Measurements from ENCODE around the gene PHF20.
"Not testable (repeated sequence)": the region's sequence is repeated elsewhere in the genome, so short reads cannot be mapped to it uniquely, and the experiment has no call there.

PHF20 gene

DNA sequence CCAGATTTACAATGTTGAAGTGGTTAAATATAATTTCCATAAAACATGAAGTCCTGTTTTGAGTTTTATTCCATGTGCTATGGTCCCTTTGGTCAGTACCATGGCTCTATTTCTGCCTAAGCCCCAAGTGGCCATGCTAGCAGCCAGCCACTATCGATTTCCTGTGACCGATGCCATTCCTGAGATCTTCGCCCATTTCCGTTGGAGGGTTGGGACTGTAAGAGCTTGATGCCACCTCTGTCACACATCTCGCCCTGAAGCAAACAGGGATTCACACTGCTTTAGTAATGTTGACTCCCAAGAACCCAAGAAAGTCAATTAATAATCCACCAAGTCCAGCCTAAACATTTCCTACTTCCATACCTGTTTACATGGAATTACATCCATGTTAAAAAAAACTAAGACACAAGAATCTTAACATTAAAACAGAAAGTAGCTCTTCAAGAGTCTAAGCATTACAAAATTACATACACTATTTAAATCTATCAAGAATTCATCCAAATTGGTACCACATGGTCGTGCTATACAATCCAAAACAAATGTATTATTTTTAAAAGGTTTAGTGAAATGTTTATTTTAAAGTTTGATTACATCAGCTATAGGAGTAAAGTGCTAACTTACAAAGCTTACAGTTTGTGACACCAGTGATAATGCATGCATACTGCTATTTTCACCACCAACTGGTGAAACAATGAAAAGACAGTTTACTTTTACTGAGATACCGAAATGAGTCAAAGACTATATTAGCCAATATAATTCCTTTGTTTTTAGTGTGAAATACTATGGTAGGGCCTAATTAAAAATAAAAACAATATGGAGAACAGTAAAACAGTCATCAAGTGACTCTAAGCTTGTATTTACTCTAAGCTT is 32.3 kb upstream of the PHF20 start:
- no peak for DNase-seq

DNA sequence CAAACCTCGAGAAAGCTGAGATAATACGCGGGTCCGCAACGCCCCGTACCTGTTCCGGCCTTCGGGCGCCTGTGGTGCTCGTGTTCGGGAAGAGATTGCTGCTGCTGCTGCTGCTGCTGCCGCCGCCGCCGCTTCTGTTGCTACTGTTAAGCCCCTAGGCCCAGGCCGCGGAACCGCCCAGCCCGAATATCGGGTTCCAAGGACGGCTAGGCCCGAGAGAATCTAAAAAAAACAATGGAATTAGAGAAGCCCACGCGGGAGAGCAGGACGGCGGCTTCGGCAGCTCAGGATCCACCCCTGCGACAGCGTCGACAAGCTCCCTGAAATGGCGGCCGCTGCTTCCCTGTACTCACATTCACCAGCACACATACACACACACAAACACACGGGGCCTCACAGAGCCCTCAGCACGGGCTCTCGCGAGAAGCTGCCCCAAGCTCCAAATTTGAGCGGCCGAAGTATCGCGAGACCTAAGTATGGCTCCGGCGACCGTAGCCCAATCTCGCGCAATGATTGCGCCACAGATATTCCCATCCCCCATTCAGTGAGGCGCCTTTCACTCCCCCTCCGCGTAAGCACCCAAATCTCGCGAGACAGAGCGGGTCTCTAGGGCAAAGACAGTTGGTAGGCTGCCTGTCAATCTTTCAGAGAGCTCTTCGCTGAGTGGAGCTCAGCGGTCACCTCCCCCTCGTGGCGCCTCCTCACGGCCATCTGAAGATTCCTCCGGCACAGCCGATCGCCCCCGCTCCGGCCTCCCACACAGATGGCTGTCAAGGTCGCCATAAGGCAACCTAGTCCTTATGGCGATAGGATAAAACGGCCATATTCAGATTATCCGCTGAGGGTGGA is 29.7 kb upstream of the PHF20 start, which contains the start of gene RBM39:
Gene RBM39, minus strand, starts transcription at position 369 of the 849 bp plus-strand sequence. CDS start 1,386 bp downstream, outside the sequence.
- DNase-seq: peak; percentile 99

DNA sequence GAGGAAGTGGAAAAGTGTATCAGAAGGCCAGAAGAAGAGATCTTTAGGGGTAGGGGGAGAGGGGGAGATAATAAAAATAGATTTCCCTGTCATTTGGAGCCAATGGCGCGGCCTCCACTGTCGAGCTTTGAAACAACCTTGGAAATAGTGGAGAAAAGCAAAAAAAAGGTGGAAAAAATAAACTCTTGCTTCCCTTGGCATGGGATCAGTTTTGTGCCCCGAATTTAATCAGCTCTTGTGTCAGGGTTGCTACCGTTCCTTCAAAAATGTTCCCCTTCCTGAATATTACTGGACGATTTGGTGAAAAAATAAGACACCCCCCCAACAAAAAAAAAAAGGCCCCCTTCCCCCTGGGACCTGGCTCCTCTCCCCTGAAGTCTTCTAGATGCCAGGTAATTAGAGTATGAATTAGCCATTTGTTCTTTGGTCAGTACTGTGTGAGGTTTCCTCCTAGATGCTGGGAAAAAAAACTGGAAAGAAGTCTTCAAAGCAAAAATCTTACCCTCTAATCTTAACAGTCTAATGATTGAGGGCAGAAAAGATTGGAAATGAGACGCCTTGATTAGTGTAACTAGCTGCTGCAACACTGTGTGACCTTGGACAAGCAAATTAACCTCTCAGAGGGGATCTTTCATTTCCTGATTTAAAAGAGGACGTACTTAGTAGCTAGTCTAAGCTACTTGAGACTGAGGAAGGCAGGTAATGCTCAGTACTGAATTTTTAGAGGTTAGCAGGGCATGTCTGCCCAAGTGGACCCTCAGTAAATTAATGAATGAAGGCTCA is 28.9 kb upstream of the PHF20 start:
- DNase-seq: no peak

GRCh38 chr20:35743693-35744491 is 27.9 kb upstream of the PHF20 start:
- peak; percentile 51 for DNase-seq

DNA sequence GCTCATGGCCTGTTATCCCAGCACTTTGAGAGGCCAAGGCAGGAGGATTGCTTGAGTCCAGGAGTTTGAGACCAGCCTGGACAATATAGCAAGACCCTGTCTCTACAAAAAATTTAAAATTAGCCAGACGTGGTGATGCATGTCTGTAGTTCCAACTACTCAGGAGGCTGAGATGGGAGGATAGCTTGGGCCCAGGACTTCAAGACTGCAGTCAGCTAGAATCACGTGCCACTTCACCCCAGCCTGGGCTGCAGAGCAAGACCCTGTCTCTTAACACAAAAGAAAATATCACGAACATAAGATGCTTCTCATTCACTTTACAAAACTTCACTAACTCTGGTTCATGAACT is 27.3 kb upstream of the PHF20 start:
- not testable (repeated sequence) for DNase-seq

DNA sequence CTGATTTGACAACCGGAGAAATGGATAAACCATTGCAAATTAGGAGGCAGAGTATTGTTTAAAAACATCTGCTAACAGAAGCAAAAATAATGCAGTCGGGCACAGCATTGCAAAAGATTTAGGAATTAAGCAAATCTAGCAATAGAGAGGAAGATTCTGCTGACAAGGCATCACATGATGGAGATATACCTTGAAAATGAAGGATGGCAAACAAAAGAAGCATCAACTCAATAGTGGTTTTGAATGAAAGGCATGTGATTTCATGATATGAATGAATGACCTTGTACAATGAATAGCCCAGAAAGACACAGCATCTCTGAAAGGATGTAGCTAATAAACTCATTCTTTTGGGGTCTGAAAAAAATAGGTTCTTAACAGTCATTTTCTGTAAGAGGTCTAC is 21.2 kb upstream of the PHF20 start:
- no peak for DNase-seq

DNA sequence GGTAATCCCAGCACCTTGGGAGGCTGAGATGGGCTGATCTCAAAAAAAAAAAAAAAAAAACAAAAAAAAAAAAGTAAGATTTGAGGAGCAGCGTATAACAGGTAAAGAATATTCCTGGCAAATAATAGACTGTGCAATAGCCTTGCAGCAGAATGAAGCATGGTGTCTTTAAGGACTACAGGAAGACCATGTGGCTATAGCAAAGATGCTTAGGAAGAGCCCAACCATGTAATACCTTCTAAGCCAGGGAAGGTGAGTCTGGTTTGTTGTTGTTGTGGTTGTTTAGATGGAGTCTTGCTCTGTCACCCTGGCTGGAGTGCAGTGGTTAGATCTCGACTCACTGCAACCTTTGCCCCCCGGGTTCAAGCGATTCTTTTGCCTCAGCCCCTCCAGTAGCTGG is 15.4 kb upstream of the PHF20 start:
- no peak for DNase-seq

DNA sequence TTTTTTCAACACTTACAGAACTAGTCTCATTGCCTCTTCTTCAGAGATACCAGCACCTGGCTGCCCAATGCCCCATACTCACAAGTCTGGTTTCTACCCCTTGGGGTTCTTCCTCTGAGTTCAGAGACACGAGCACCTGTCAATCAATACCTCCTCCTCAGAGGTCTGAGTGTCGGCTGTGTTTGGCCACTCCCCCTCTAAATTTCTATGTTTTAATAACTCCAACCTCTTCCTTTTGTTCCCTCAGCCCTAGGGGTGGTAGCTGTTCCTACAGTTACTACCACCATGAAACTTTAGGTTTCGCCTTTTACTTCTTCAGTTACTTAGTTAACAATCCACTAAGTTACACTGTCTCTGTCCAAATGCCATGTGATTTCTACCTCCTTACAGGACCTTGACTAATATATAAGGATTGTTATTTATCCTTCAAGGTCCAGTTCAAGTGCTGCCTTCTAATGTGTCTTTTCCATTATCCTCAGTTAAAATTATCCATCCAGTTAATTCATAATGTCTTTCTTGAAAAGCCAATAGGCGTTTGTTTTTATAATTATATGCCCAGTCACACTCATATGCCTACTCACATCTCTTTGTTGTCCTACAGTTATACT is 14.6 kb upstream of the PHF20 start:
- DNase-seq: no peak

DNA sequence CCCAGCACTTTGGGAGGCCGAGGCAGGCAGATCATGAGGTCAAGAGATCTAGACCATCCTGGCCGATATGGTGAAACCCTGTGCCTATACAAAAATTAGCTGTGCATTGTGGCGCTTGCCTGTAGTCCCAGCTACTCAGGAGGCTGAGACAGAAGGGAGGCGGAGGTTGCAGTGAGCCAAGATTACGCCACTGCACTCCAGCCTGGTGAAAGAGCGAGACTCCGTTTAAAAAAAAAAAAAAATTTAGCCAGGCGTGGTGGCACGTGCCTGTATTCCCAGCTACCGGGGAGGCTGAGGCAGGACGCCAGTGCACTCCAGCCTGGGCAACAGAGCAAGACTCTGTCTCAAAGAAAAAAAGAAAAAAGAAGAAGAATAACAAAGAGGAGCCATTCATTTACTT is 10.3 kb upstream of the PHF20 start:
- DNase-seq: not testable (repeated sequence)

- DNase-seq: no peak
Observed at GRCh38 chr20:35762461-35762860, 9.4 kb upstream of the PHF20 start.

DNA sequence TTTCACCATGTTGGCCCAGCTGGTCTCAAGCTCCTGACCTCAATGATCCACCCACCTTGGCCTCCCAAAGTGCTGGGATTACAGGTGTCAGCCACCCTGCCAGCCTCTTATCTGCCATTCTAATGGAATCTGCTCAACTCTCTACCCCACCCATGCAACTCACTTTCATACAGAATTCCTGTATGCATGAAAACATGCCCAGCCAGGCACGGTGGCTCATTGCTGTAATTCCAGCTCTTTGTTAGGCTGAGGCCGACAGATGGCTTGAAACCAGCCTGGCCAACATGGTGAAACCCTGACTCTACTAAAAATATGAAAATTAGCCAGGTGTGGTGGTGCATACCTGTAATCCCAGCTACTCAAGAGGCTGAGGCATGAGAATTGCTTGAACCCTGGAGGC is 6.9 kb upstream of the PHF20 start:
- not testable (repeated sequence) for DNase-seq

DNA sequence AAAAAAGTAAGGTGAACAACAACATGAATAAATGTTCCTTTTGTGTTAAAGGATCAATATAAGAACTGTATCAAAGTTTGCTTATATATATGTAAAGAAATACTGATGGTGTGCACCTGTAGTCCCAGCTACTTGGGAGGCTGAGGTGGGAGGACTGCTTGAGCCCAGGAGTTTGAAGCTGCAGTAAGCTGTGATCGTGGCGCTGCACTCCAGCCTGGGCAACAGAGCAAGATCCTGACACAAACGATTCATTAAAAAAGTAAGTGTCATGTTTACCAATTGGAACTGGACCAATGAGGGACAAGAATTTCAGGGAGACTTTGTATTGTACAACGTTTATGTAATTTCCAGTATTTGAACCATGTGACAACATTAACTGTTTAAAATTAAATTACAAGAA is 5.0 kb upstream of the PHF20 start:
- no peak for DNase-seq

- peak; percentile 68 for DNase-seq
Observed at GRCh38 chr20:35767683-35768481, 3.9 kb upstream of the PHF20 start.

- DNase-seq: peak; percentile 69
Observed at GRCh38 chr20:35768731-35769664, 2.8 kb upstream of the PHF20 start.

- no peak for DNase-seq
Observed at GRCh38 chr20:35771367-35771688, 487 bp upstream of the PHF20 start.

GRCh38 chr20:35772563-35773058 is 796 bp downstream of the PHF20 start:
- no peak for DNase-seq

GRCh38 chr20:35773154-35773751 is 1.4 kb downstream of the PHF20 start:
- DNase-seq: peak; percentile 51

DNA sequence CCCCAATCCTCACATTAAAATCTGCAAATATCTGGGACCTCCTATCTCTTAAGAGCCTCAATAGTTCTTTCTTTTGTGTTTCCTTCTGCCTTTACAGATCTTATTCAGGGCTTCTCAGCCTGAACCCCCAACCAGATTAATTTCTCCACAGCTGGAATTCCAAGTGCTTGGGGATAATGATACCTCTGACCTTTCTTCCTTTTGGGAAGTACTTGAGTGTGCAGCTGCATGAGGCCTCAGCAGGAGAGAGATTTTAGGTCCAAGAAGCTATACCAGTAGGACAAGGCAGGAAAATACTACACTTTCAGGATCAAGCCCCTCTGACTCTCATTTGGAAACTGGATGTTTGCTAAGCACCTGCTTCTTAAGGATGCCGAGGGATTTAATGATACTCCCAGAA is 2.6 kb downstream of the PHF20 start:
- no peak for DNase-seq

GRCh38 chr20:35776513-35777101 is 4.8 kb downstream of the PHF20 start:
- DNase-seq: no peak
